Esophagus muscularis mucosa (tissue), 4 donors: Measurements from ENCODE around the gene TMEM115. TPM values are rescaled to one million over a fixed set of nuclear protein-coding genes. Genes with fewer than 3 reads are reported as not detected.
A peak's percentile ranks its signal among the peaks of the same experiment; 100 is the strongest.

ENCODE experiments used
- DNase-seq: peaks from one replicate; pipeline ENCODE4 v3.0.0-alpha.2; 2017; ENCODE audit errors: extremely low spot score
- H3K27ac ChIP-seq, 4 donors: fragments of 200-600 bp; sonication (generic); replicated peaks in 1 of 4; 1 replicate in 3 of 4; 2 replicates in 1 of 4; pipeline ENCODE4 v1.5.1; 2016 to 2019; ENCODE audit warnings: mild to moderate bottlenecking in 1 of 4
- H3K27me3 ChIP-seq, 4 donors: fragments of 200-600 bp; sonication (generic); one replicate each; pipeline versions ENCODE4 v1.5.1 to v1.6.0; 2016 to 2019
- H3K36me3 ChIP-seq, 4 donors: fragments of 200-600 bp; sonication (generic); one replicate each; pipeline ENCODE4 v1.5.1; 2016 to 2019
- H3K4me1 ChIP-seq, 4 donors: fragments of 200-600 bp; sonication (generic); one replicate each; pipeline ENCODE4 v1.5.1; 2016 to 2019
- H3K4me3 ChIP-seq, 4 donors: fragments of 200-600 bp; sonication (generic); 1 replicate in 2 of 4; 2 replicates in 2 of 4; pipeline ENCODE4 v1.5.1; 2016 to 2019; ENCODE audit warnings: mild to moderate bottlenecking in 4 of 4, moderate library complexity in 1 of 4
- H3K9me3 ChIP-seq, 4 donors: fragments of 200-600 bp; sonication (generic); 1 replicate in 3 of 4; 2 replicates in 1 of 4; pipeline ENCODE4 v1.5.1; 2016 to 2019
- EP300 ChIP-seq: sonication (generic); formaldehyde crosslinking; IDR thresholded peaks from one replicate; pipeline ENCODE4 v1.6.1; 2017; ENCODE audit warnings: antibody characterized with exemption
- POLR2A ChIP-seq: fragments of 450-650 bp; IDR thresholded peaks from one replicate; pipeline ENCODE4 v1.6.1; 2017; ENCODE audit warnings: antibody characterized with exemption, moderate library complexity, mild to moderate bottlenecking, low read depth
- POLR2AphosphoS5 ChIP-seq, 2 donors: sonication (generic); formaldehyde crosslinking; IDR thresholded peaks; one replicate each; pipeline ENCODE4 v1.6.1; 2017; ENCODE audit warnings: antibody characterized with exemption in 2 of 2
- WGBS: methylation state at CpG from one replicate; pipeline ENCODE4 v1.1.5; 2018; 5-methylcytosine and 5-hydroxymethylcytosine counted together
- intact Hi-C: fragments of 100-400 bp; cut with DNase I; formaldehyde crosslinking; loops from one replicate; pipeline ENCODE4 v1.15.1; 2023
- total RNA-seq, 4 donors: library from RNA; depleted of rRNA; stranded (reverse); fragments of >200 nt; gene quantifications; one replicate each; pipeline versions ENCODE4 v1.1.0 to v1.2.1, GENCODE V29; 2016
- TF ChIP-seq, protein P1 (sequence below), 3 experiments: fragments of 200-600 bp in 2 of 3; fragments of 450-650 bp in 1 of 3; sonication (generic) in 2 of 3; IDR thresholded peaks; one replicate each; pipeline ENCODE4 v1.5.1; 2017 to 2019; ENCODE audit warnings: antibody characterized with exemption in 3 of 3, mild to moderate bottlenecking in 2 of 3, moderate library complexity in 1 of 3

TMEM115 gene
- total RNA-seq, 4 donors from 2014 or later = 37.0 to 85.6 (median 66.3) TPM

DNA sequence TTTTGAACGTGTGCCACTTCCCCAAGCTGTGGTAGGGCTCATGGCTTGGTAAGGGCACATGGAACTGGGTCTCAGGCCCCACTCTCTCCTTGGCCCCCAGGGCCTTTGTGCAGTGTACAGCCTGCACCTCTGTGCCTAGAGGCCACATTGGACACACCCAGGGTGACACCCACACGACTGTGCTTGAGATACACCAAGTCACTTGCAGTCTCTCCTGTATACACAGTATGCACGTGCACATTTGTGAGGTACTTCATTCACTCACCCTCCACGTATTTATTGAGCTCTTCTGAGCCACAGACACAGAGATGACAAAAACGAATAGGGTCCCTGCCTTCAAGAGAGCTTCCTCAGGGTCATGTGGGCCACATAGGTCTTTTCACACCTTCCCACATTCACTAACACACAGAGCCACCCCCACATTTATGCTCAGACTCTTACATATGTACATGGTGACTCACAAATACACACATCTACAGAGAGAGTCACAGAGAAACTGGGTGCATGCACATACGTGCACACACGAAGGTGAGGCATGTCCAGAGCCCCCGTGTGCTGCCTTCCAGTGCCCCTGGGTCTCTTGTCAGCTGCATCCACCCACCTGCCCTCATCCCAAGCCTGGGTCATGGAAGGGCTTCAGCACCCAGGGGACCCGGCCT is 9.8 kb upstream of the TMEM115 start:
- no peak overlapping the region for H3K4me3 ChIP-seq
- no peak overlapping the region for H3K27ac ChIP-seq
- WGBS = 75% methylated on average over 9 of the region's 9 CpGs
- TF ChIP-seq POLR2A (no peak), POLR2AphosphoS5 (IDR thresholded peaks at IDR 0.05) (no peak), EP300 (no peak)
- TF ChIP-seq, protein P1, sequence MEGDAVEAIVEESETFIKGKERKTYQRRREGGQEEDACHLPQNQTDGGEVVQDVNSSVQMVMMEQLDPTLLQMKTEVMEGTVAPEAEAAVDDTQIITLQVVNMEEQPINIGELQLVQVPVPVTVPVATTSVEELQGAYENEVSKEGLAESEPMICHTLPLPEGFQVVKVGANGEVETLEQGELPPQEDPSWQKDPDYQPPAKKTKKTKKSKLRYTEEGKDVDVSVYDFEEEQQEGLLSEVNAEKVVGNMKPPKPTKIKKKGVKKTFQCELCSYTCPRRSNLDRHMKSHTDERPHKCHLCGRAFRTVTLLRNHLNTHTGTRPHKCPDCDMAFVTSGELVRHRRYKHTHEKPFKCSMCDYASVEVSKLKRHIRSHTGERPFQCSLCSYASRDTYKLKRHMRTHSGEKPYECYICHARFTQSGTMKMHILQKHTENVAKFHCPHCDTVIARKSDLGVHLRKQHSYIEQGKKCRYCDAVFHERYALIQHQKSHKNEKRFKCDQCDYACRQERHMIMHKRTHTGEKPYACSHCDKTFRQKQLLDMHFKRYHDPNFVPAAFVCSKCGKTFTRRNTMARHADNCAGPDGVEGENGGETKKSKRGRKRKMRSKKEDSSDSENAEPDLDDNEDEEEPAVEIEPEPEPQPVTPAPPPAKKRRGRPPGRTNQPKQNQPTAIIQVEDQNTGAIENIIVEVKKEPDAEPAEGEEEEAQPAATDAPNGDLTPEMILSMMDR (IDR thresholded peaks at IDR 0.05) = no peak
- no peaks in the 10 kb centered on the region for H3K36me3 ChIP-seq
- no peaks in the 10 kb centered on the region for H3K27me3 ChIP-seq
- H3K9me3 ChIP-seq = no peaks in the 10 kb centered on the region
- DNase-seq = no peak
- peaks cover 14 to 19% (median 18%) of the 10 kb centered on the region in 4 donors for H3K4me1 ChIP-seq
- intact Hi-C loops = no loop called here

DNA sequence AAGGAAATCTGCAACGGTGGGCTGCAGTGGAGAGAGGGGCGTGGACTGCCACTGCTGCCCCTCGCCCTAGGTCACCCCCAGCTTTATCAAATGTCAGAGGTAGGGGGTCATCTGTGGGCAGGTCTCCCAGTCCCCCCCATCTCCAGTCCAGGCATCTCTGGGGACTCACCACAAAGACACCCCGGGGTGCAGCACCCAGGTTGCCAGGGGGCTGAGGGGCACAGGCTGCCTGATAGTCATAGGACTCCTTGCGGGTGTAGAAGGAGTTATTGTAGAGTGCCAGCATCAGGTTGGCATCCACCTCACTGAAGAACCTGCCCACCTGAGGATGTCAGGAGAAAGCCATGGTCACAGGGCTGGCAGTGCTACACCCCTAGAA is 6.5 kb upstream of the TMEM115 start:
- no peaks in the 10 kb centered on the region for H3K27me3 ChIP-seq
- 90% methylated on average over 5 of the region's 5 CpGs for WGBS
- H3K4me1 ChIP-seq = peaks cover 14 to 23% (median 21%) of the 10 kb centered on the region in 4 donors
- H3K36me3 ChIP-seq = no peaks in the 10 kb centered on the region
- intact Hi-C loops = no loop called here
- H3K4me3 ChIP-seq = peak overlapping the region; percentile 58 to 84 (median 64)
- TF ChIP-seq, protein P1 (IDR thresholded peaks at IDR 0.05) = no peak
- TF ChIP-seq EP300 = no peak
- no peak for TF ChIP-seq POLR2AphosphoS5 (IDR thresholded peaks at IDR 0.05)
- TF ChIP-seq POLR2A = no peak
- DNase-seq = no peak
- peak overlapping the region; percentile 56 to 79 (median 72) for H3K27ac ChIP-seq
- H3K9me3 ChIP-seq = no peaks in the 10 kb centered on the region

DNA sequence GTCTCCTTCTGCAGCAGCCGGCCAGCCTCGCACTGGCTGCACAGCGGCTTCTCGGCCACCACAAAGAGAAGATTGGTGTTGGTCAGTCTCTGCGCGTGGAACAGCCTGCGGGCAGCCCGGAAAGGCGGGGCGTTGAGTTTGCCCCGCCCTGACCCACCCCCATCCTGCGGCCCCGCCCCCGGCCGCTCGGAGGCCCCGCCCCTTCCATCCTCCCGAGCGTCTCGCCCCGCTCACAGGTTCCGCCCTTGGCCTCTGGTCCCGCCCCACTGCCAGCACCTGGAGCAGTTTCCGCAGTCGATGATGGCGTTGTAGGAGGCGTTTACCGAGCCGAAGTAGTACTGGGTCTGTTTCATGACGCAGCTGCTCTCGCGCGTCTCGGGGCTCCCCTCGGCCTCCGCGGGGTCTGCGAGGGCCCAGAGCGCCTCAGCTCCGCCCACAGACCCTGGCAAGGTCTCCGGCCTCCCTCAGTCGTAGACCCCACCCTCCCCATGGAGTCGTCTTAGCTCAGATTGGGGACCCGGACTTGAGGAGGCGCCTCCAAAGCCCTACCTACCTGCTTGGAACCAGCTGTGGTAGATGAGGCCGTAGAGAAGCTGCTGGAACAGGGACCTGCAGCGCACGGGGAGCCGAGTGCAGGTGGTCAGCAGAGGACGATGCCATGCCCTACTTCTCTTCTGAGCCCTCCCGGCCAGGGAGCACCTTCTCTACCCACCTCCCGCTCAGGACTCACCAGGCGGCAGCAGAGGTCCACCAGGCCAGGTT is 5.9 kb upstream of the TMEM115 start:
- no peaks in the 10 kb centered on the region for H3K36me3 ChIP-seq
- peak overlapping the region; percentile 56 to 79 (median 72) for H3K27ac ChIP-seq
- TF ChIP-seq POLR2AphosphoS5 (IDR thresholded peaks at IDR 0.05) (peak; percentile 67 to 68), POLR2A (no peak), EP300 (no peak)
- DNase-seq = peak; percentile 94
- H3K9me3 ChIP-seq = no peaks in the 10 kb centered on the region
- intact Hi-C loops = no loop called here
- peak overlapping the region; percentile 58 to 84 (median 64) for H3K4me3 ChIP-seq
- peaks cover 14 to 23% (median 21%) of the 10 kb centered on the region in 4 donors for H3K4me1 ChIP-seq
- no peaks in the 10 kb centered on the region for H3K27me3 ChIP-seq
- 50% methylated on average over 27 of the region's 53 CpGs for WGBS

DNA sequence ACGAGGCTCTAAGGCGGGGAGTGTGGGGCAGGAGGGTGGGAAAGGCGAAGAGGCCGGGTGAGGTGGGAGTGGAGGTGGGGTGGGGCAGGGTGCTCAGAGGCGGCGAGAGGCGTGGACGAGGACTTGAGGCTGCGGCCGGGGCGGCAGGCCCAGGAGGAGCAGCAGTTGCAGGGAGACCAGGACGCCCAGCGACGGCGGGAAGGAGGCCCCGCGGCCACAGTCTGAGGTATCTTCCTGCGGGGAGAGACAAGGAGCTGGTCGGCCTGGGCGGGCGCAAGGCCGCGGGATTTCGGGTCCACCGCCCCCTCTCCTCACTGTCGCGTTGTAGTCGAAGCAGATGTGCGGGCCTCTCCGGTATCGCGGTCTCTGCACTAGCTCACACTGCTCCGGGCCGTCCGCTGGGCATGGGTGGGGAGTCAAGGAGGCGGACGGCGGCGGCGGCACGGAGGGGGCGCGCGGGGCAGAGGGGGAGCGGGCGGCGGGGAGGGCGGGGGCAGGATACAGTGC is 5.3 kb upstream of the TMEM115 start:
- intact Hi-C loops = no loop called here
- no peak for DNase-seq
- 80% methylated on average over 1 of the region's 48 CpGs for WGBS

DNA sequence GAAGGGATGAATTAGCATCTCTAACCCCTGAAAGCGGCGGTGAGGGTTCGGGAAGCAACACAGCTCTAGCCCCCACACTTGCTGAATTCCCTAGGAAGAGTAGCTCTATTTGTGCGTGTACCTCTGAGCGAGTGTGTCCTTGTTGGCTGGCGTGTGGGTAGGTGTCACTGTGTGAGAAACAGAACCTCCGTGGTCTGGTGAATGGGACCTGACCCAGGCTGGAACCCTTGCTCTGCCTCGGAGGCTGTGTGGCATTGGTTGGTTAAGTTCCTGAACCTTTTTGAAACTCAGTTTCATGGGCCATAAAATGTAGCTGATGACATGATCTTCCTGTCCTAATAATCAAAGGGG is 414 bp upstream of the TMEM115 start:
- WGBS = 54% methylated on average over 5 of the region's 8 CpGs
- Histone ChIP-seq H3K9me3 (no peaks in the 10 kb centered on the region), H3K27me3 (no peaks in the 10 kb centered on the region), H3K4me1 (peaks cover 45 to 60% (median 51%) of the 10 kb centered on the region in 4 donors), H3K36me3 (peaks cover 5 to 35% (median 17%) of the 10 kb centered on the region in 4 donors), H3K4me3 (peak overlapping the region; percentile 70 to 77 (median 74)), H3K27ac (peak overlapping the region in 2 of 4 donors; percentile 31 to 85)
- intact Hi-C loops = no loop called here
- DNase-seq = no peak
- TF ChIP-seq, protein P1 (IDR thresholded peaks at IDR 0.05) = no peak
- TF ChIP-seq EP300 (no peak), POLR2AphosphoS5 (IDR thresholded peaks at IDR 0.05) (no peak), POLR2A (no peak)

More for the DNA sequence above, 5.3 kb upstream of the TMEM115 start:
- Histone ChIP-seq H3K27ac (peak overlapping the region; percentile 56 to 79 (median 72)), H3K9me3 (no peaks in the 10 kb centered on the region), H3K4me3 (peak overlapping the region; percentile 58 to 84 (median 64)), H3K27me3 (no peaks in the 10 kb centered on the region), H3K36me3 (no peaks in the 10 kb centered on the region), H3K4me1 (peaks cover 17 to 28% (median 25%) of the 10 kb centered on the region in 4 donors)
- no peak for TF ChIP-seq POLR2AphosphoS5 (IDR thresholded peaks at IDR 0.05)
- no peak for TF ChIP-seq EP300
- TF ChIP-seq POLR2A = no peak
- TF ChIP-seq, protein P1 (IDR thresholded peaks at IDR 0.05) = no peak
